SK-N-SH treated with all-trans-retinoic acid at 6 μM for 48 hours (cell line): ENCODE results near the gene PGAP6.

Source experiments
- ATAC-seq: fragments of 200-7000 bp; cut with Tn5 transposase; 3 replicates; pipeline ENCODE4 v1.9.1; 2020; ENCODE audit warnings: mild to moderate bottlenecking, moderate library complexity
- ARNTL ChIP-seq: fragments of 450-650 bp; formaldehyde crosslinking; IDR thresholded peaks from 2 replicates; pipeline ENCODE4 v1.5.0; 2020; ENCODE audit warnings: low read depth, mild to moderate bottlenecking, moderate library complexity, borderline replicate concordance
- BACH2 ChIP-seq: fragments of 250-450 bp; sonication (Bioruptor Pico); IDR thresholded peaks from 2 replicates; pipeline ENCODE4 v1.9.0; 2021; ENCODE audit warnings: mild to moderate bottlenecking, borderline replicate concordance
- CREB5 ChIP-seq: fragments of 250-450 bp; sonication (Bioruptor Pico); IDR thresholded peaks from 2 replicates; pipeline ENCODE4 v1.5.1; 2020; ENCODE audit warnings: low read depth, mild to moderate bottlenecking, moderate library complexity
- CSRNP3 ChIP-seq: fragments of 250-450 bp; sonication (Bioruptor Pico); IDR thresholded peaks from 2 replicates; pipeline ENCODE4 v1.5.1; 2021; ENCODE audit warnings: mild to moderate bottlenecking, moderate library complexity
- ESRRG ChIP-seq: fragments of 250-450 bp; sonication (Bioruptor Pico); IDR thresholded peaks from 2 replicates; pipeline ENCODE4 v1.6.1; 2021; ENCODE audit warnings: mild to moderate bottlenecking
- GLIS3 ChIP-seq: fragments of 250-450 bp; sonication (Bioruptor Pico); IDR thresholded peaks from 2 replicates; pipeline ENCODE4 v1.5.0; 2020; ENCODE audit warnings: mild to moderate bottlenecking, moderate library complexity
- ISL1 ChIP-seq: fragments of 250-450 bp; sonication (Bioruptor Pico); IDR thresholded peaks from 2 replicates; pipeline ENCODE4 v2.1.2; 2022; ENCODE audit warnings: mild to moderate bottlenecking, moderate library complexity
- OSR1 ChIP-seq: fragments of 250-450 bp; sonication (Bioruptor Pico); IDR thresholded peaks from 2 replicates; pipeline ENCODE4 v1.8.0; 2022; ENCODE audit warnings: moderate library complexity, mild to moderate bottlenecking, inconsistent platforms
- PATZ1 ChIP-seq: fragments of 250-450 bp; sonication (Bioruptor Pico); IDR thresholded peaks from 2 replicates; pipeline ENCODE4 v1.8.0; 2020; ENCODE audit warnings: mild to moderate bottlenecking, moderate library complexity, borderline replicate concordance
- POU6F1 ChIP-seq: fragments of 250-450 bp; sonication (Bioruptor Pico); IDR thresholded peaks from 2 replicates; pipeline ENCODE4 v1.8.0; 2021; ENCODE audit warnings: low read depth, mild to moderate bottlenecking, moderate library complexity, borderline replicate concordance
- PPARA ChIP-seq: fragments of 250-450 bp; sonication (Bioruptor Pico); IDR thresholded peaks from 2 replicates; pipeline ENCODE4 v1.5.0; 2020; ENCODE audit warnings: mild to moderate bottlenecking, borderline replicate concordance
- RARB ChIP-seq: fragments of 250-450 bp; sonication (Bioruptor Pico); IDR thresholded peaks from 2 replicates; pipeline ENCODE4 v1.8.0; 2021; ENCODE audit warnings: mild to moderate bottlenecking, moderate library complexity
- TCF4 ChIP-seq: fragments of 250-450 bp; sonication (Bioruptor Pico); IDR thresholded peaks from 2 replicates; pipeline ENCODE4 v1.8.0; 2021; ENCODE audit warnings: mild to moderate bottlenecking, moderate library complexity, borderline replicate concordance
- TOX ChIP-seq: fragments of 250-450 bp; sonication (Bioruptor Pico); IDR thresholded peaks from 2 replicates; pipeline ENCODE4 v1.8.0; 2021; ENCODE audit warnings: mild to moderate bottlenecking, moderate library complexity, borderline replicate concordance
- TSHZ2 ChIP-seq: fragments of 250-450 bp; sonication (Bioruptor Pico); IDR thresholded peaks from 2 replicates; pipeline ENCODE4 v1.5.0; 2020; ENCODE audit warnings: mild to moderate bottlenecking, moderate library complexity
- ZC3H10 ChIP-seq: fragments of 250-450 bp; sonication (Bioruptor Pico); IDR thresholded peaks from 2 replicates; pipeline ENCODE4 v1.5.1; 2021; ENCODE audit warnings: mild to moderate bottlenecking, moderate library complexity
- ZFP3 ChIP-seq: fragments of 250-450 bp; sonication (Bioruptor Pico); IDR thresholded peaks from 2 replicates; pipeline ENCODE4 v1.5.0; 2020; ENCODE audit warnings: mild to moderate bottlenecking, moderate library complexity
- ZFP30 ChIP-seq: fragments of 450-650 bp; formaldehyde crosslinking; IDR thresholded peaks from 2 replicates; pipeline ENCODE4 v1.5.0; 2022; ENCODE audit warnings: mild to moderate bottlenecking, moderate library complexity
- ZNF565 ChIP-seq: fragments of 450-650 bp; formaldehyde crosslinking; conservative IDR thresholded peaks from 2 replicates; pipeline ENCODE4 v1.5.0; 2020; ENCODE audit warnings: low read depth, mild to moderate bottlenecking, moderate library complexity
- ZNF70 ChIP-seq: fragments of 450-650 bp; formaldehyde crosslinking; IDR thresholded peaks from 2 replicates; pipeline ENCODE4 v1.5.0; 2020; ENCODE audit warnings: mild to moderate bottlenecking, moderate library complexity
- ZNF8 ChIP-seq: fragments of 450-650 bp; formaldehyde crosslinking; IDR thresholded peaks from 2 replicates; pipeline ENCODE4 v1.5.0; 2020; ENCODE audit warnings: mild to moderate bottlenecking, moderate library complexity

PGAP6 gene

GRCh38 chr16:369866-370436, 11.8 kb downstream of the PGAP6 start:
- TF ChIP-seq ZNF8: no peak
- TF ChIP-seq ARNTL (CRISPR knock-in tag): no peak
- TF ChIP-seq CREB5 (CRISPR knock-in tag): no peak
- no peak for TF ChIP-seq ESRRG (CRISPR knock-in tag)
- no peak for TF ChIP-seq CSRNP3 (CRISPR knock-in tag)
- no peak for TF ChIP-seq ZFP3 (CRISPR knock-in tag)
- no peak for TF ChIP-seq TSHZ2 (CRISPR knock-in tag)
- TF ChIP-seq BACH2: no peak
- TF ChIP-seq OSR1 (CRISPR knock-in tag): no peak
- no peak for TF ChIP-seq ZNF565 (CRISPR knock-in tag)
- TF ChIP-seq ISL1 (CRISPR knock-in tag): no peak
- no peak for TF ChIP-seq RARB (CRISPR knock-in tag)
- no peak for TF ChIP-seq PATZ1 (CRISPR knock-in tag)
- ATAC-seq: peak; percentile 58

GRCh38 chr16:369275-369865, 12.4 kb downstream of the PGAP6 start:
- no peak for TF ChIP-seq ARNTL (CRISPR knock-in tag)
- TF ChIP-seq ZC3H10: no peak
- TF ChIP-seq RARB (CRISPR knock-in tag): no peak
- TF ChIP-seq ZFP30 (CRISPR knock-in tag): no peak
- no peak for TF ChIP-seq ISL1 (CRISPR knock-in tag)
- TF ChIP-seq BACH2: no peak
- no peak for TF ChIP-seq OSR1 (CRISPR knock-in tag)
- no peak for TF ChIP-seq TCF4 (CRISPR knock-in tag)
- TF ChIP-seq ZNF565 (CRISPR knock-in tag): no peak
- no peak for TF ChIP-seq PPARA (CRISPR knock-in tag)
- no peak for TF ChIP-seq ZNF70 (CRISPR knock-in tag)
- no peak for ATAC-seq

- ATAC-seq: no peak
- TF ChIP-seq CSRNP3 (CRISPR knock-in tag) (no peak), GLIS3 (CRISPR knock-in tag) (no peak), TOX (CRISPR knock-in tag) (no peak), OSR1 (CRISPR knock-in tag) (no peak), POU6F1 (CRISPR knock-in tag) (no peak)
These were observed 13.2 kb downstream of the PGAP6 start for GRCh38 chr16:368388-369158.
